Breast epithelium (tissue), 4 donors: Measurements from ENCODE around the gene RPS6KL1. TPM values are rescaled to one million over a fixed set of nuclear protein-coding genes. Genes with fewer than 3 reads are reported as not detected.

ENCODE experiments used
- DNase-seq, 2 donors: peaks; one replicate each; pipeline ENCODE4 v3.0.0-alpha.2; 2019; ENCODE audit warnings: low spot score in 2 of 2
- H3K27ac ChIP-seq, 2 donors: fragments of 200-600 bp; sonication (generic) in 1 of 2; one replicate each; pipeline ENCODE4 v1.5.1; 2016 to 2019; ENCODE audit warnings: mild to moderate bottlenecking in 1 of 2
- H3K27me3 ChIP-seq, 2 donors: fragments of 200-600 bp; sonication (generic) in 1 of 2; one replicate each; pipeline versions ENCODE4 v1.5.1 to v1.6.0; 2017 to 2019; ENCODE audit warnings: control low read depth in 1 of 2, mild to moderate bottlenecking in 1 of 2
- H3K36me3 ChIP-seq: fragments of 200-600 bp; one replicate; pipeline ENCODE4 v1.5.1; 2019
- H3K4me1 ChIP-seq, 2 donors: fragments of 200-600 bp; sonication (generic); one replicate each; pipeline ENCODE4 v1.5.1; 2016 to 2019; ENCODE audit warnings: control low read depth in 1 of 2
- H3K4me3 ChIP-seq, 3 donors: fragments of 200-600 bp; sonication (generic); 1 replicate in 2 of 3; 2 replicates in 1 of 3; pipeline ENCODE4 v1.5.1; 2016 to 2019; ENCODE audit warnings: mild to moderate bottlenecking in 3 of 3, moderate library complexity in 2 of 3
- H3K9me3 ChIP-seq, 2 donors: fragments of 200-600 bp; sonication (generic) in 1 of 2; one replicate each; pipeline ENCODE4 v1.5.1; 2016 to 2019; ENCODE audit warnings: control low read depth in 1 of 2
- POLR2A ChIP-seq: fragments of 450-650 bp; IDR thresholded peaks from one replicate; pipeline ENCODE4 v1.6.1; 2016; ENCODE audit warnings: antibody characterized with exemption, mild to moderate bottlenecking, moderate library complexity
- POLR2AphosphoS5 ChIP-seq, 3 donors: sonication (generic); formaldehyde crosslinking; IDR thresholded peaks; one replicate each; pipeline ENCODE4 v1.6.1; 2017; ENCODE audit warnings: antibody characterized with exemption in 3 of 3
- intact Hi-C: fragments of 100-400 bp; cut with DNase I; formaldehyde crosslinking; loops from one replicate; pipeline ENCODE4 v1.15.1; 2023; ENCODE audit warnings: low total_unique reads
- total RNA-seq, 3 donors: library from RNA; depleted of rRNA; stranded (reverse); fragments of >200 nt; gene quantifications; one replicate each; pipeline ENCODE4 v1.1.0, GENCODE V29; 2016
- TF ChIP-seq, protein P1 (sequence below), 3 donors: fragments of 450-650 bp; IDR thresholded peaks; one replicate each; pipeline ENCODE4 v1.5.1; 2016 to 2017; ENCODE audit warnings: antibody characterized with exemption in 3 of 3, mild to moderate bottlenecking in 3 of 3, moderate library complexity in 3 of 3

The RPS6KL1 gene
- total RNA-seq, 3 donors from 2014 or later = 2.9 to 5.6 (median 3.3) TPM

- no peaks in the 10 kb centered on the region for H3K27me3 ChIP-seq
- no peaks in the 10 kb centered on the region for H3K4me1 ChIP-seq
- TF ChIP-seq, protein P1, sequence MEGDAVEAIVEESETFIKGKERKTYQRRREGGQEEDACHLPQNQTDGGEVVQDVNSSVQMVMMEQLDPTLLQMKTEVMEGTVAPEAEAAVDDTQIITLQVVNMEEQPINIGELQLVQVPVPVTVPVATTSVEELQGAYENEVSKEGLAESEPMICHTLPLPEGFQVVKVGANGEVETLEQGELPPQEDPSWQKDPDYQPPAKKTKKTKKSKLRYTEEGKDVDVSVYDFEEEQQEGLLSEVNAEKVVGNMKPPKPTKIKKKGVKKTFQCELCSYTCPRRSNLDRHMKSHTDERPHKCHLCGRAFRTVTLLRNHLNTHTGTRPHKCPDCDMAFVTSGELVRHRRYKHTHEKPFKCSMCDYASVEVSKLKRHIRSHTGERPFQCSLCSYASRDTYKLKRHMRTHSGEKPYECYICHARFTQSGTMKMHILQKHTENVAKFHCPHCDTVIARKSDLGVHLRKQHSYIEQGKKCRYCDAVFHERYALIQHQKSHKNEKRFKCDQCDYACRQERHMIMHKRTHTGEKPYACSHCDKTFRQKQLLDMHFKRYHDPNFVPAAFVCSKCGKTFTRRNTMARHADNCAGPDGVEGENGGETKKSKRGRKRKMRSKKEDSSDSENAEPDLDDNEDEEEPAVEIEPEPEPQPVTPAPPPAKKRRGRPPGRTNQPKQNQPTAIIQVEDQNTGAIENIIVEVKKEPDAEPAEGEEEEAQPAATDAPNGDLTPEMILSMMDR (IDR thresholded peaks at IDR 0.05) = no peak
- TF ChIP-seq POLR2AphosphoS5 (IDR thresholded peaks at IDR 0.05) (no peak), POLR2A (no peak)
- no peaks in the 10 kb centered on the region for H3K9me3 ChIP-seq
- intact Hi-C loops = no loop called here
- no peak for DNase-seq
- H3K4me3 ChIP-seq = no peak overlapping the region
- H3K36me3 ChIP-seq = no peaks in the 10 kb centered on the region
- H3K27ac ChIP-seq = no peak overlapping the region
Measured at GRCh38 chr14:74855021-74855420, 68.0 kb downstream of the RPS6KL1 start.

Other genes with a start within 250 kb of the RPS6KL1 start
- 10 to 100 TPM; 17.0 to 24.3 (median 24.0) TPM for gene AREL1, start 210.2 kb downstream of the RPS6KL1 start, total RNA-seq
- gene FCF1, start 210.1 kb downstream of the RPS6KL1 start, total RNA-seq = 10 to 100 TPM; 29.4 to 34.6 (median 33.8) TPM
- gene YLPM1, start 159.9 kb downstream of the RPS6KL1 start, total RNA-seq = 10 to 100 TPM; 50.9 to 97.0 (median 79.6) TPM
- gene PROX2, start 47.1 kb downstream of the RPS6KL1 start, total RNA-seq = not detected
- gene DLST, start 41.3 kb downstream of the RPS6KL1 start, total RNA-seq = 100 to 1,000 TPM in 1 of 3 donors, 10 to 100 TPM in 2; 73.4 to 104 (median 76.1) TPM
- 10 to 100 TPM in 1 of 3 donors, 1 to 10 TPM in 2; 3.7 to 17.9 (median 8.2) TPM for gene PGF, start 32.3 kb upstream of the RPS6KL1 start, total RNA-seq
- 10 to 100 TPM; 31.8 to 40.3 (median 36.0) TPM for gene EIF2B2, start 79.7 kb upstream of the RPS6KL1 start, total RNA-seq
- 10 to 100 TPM; 31.8 to 53.1 (median 42.9) TPM for gene MLH3, start 128.2 kb upstream of the RPS6KL1 start, total RNA-seq
- 10 to 100 TPM; 19.0 to 23.6 (median 21.6) TPM for gene ACYP1, start 140.8 kb upstream of the RPS6KL1 start, total RNA-seq
- 1 to 10 TPM in 2 of 3 donors, under 1 TPM in 1; 0.96 to 3.2 (median 2.6) TPM for gene ZC2HC1C, start 146.4 kb upstream of the RPS6KL1 start, total RNA-seq
- 10 to 100 TPM; 52.1 to 79.2 (median 71.8) TPM for gene NEK9, start 203.8 kb upstream of the RPS6KL1 start, total RNA-seq